Natural killer cell (primary cell): ENCODE data around the gene RAI1. TPM values are rescaled to one million over a fixed set of nuclear protein-coding genes. Genes with fewer than 3 reads are reported as not detected.
"Not testable (repeated sequence)": the region's sequence is repeated elsewhere in the genome, so short reads cannot be mapped to it uniquely, and the experiment has no call there.

ENCODE experiments used
- ATAC-seq, 3 donors: fragments of 150-1000 bp in 2 of 3; fragments of 200-7000 bp in 1 of 3; cut with Tn5 transposase; 1 replicate in 1 of 3; 2 replicates in 2 of 3; pipeline ENCODE4 v1.10.0; 2021; ENCODE audit warnings: mild to moderate bottlenecking in 2 of 3, moderate library complexity in 2 of 3
- DNase-seq, 2 donors: peaks; one replicate each; pipeline versions ENCODE4 v3.0.0 to v3.0.0-alpha.2; 2013 to 2021; ENCODE audit warnings: mixed read lengths in 1 of 2
- H3K27ac ChIP-seq: one replicate; pipeline ENCODE4 v1.5.1; 2013; ENCODE audit warnings: mild to moderate bottlenecking, low read length
- H3K27me3 ChIP-seq: one replicate; pipeline ENCODE4 v1.6.1; 2013; ENCODE audit warnings: low read length; ENCODE audit not compliant: control insufficient read depth, insufficient read depth
- H3K36me3 ChIP-seq: one replicate; pipeline ENCODE4 v1.6.1; 2013; ENCODE audit warnings: low read length; ENCODE audit not compliant: control insufficient read depth, insufficient read depth
- H3K4me1 ChIP-seq: one replicate; pipeline ENCODE4 v1.6.1; 2013; ENCODE audit warnings: low read length; ENCODE audit not compliant: control insufficient read depth, insufficient read depth
- H3K4me3 ChIP-seq: one replicate; pipeline ENCODE4 v1.5.1; 2013; ENCODE audit warnings: low read length
- H3K9me3 ChIP-seq: one replicate; pipeline ENCODE4 v1.6.1; 2013; ENCODE audit warnings: low read length; ENCODE audit not compliant: control insufficient read depth, insufficient read depth
- H3K27ac Mint-ChIP-seq, 2 donors: one replicate each; pipeline ENCODE4 v1.8.0; 2022; ENCODE audit warnings: mild to moderate bottlenecking in 2 of 2, mixed read lengths in 2 of 2, moderate library complexity in 1 of 2
- H3K27me3 Mint-ChIP-seq, 2 donors: one replicate each; pipeline ENCODE4 v1.8.0; 2022; ENCODE audit warnings: low read depth in 2 of 2, mixed read lengths in 2 of 2
- H3K36me3 Mint-ChIP-seq: one replicate; pipeline ENCODE4 v1.8.0; 2022; ENCODE audit warnings: mixed read lengths
- H3K4me1 Mint-ChIP-seq, 2 donors: one replicate each; pipeline ENCODE4 v1.8.0; 2022; ENCODE audit warnings: mixed read lengths in 2 of 2
- H3K4me3 Mint-ChIP-seq: one replicate; pipeline ENCODE4 v1.8.0; 2022; ENCODE audit warnings: mild to moderate bottlenecking, moderate library complexity, mixed read lengths
- H3K9me3 Mint-ChIP-seq, 2 donors: one replicate each; pipeline ENCODE4 v1.8.0; 2022; ENCODE audit warnings: mixed read lengths in 2 of 2
- CTCF ChIP-seq: fragments of 200-600 bp; IDR thresholded peaks from one replicate; pipeline ENCODE4 v1.8.0; 2022; ENCODE audit warnings: antibody characterized with exemption
- WGBS: methylation state at CpG from one replicate; pipeline ENCODE4 v1.1.7; 2013; ENCODE audit warnings: missing lambda C conversion rate; ENCODE audit not compliant: insufficient coverage; 5-methylcytosine and 5-hydroxymethylcytosine counted together
- intact Hi-C: fragments of 100-400 bp; cut with micrococcal nuclease; formaldehyde crosslinking; loops from one replicate; pipeline ENCODE4 v1.14.2; 2022
- total RNA-seq, 4 donors: library from RNA; stranded (reverse); fragments of 120-200 nt in 1 of 4; gene quantifications; one replicate each; pipeline versions ENCODE4 v1.2.3 to v1.2.4, GENCODE V29; 2013 to 2022

RAI1 gene
- total RNA-seq, 3 donors from 2014 or later (not counting 1 experiment from before 2014, with no cell fraction given) = 39.8 to 55.0 (median 49.4) TPM

GRCh38 chr17:17675925-17676534 is 5.2 kb upstream of the RAI1 start:
- TF ChIP-seq CTCF = no peak
- Mint-ChIP-seq H3K27ac (peak overlapping the region; percentile 44 to 72), H3K4me1 (peaks cover 32 to 34% of the 10 kb centered on the region in 2 donors), H3K4me3 (peak overlapping the region; percentile 1), H3K27me3 (peaks cover 0 to 5% of the 10 kb centered on the region in 2 donors), H3K9me3 (no peaks in the 10 kb centered on the region), H3K36me3 (no peaks in the 10 kb centered on the region)
- intact Hi-C loops = no loop called here
- Histone ChIP-seq H3K36me3 (no peaks in the 10 kb centered on the region), H3K27me3 (no peaks in the 10 kb centered on the region), H3K4me1 (peaks cover 34% of the 10 kb centered on the region), H3K4me3 (no peak overlapping the region), H3K9me3 (no peaks in the 10 kb centered on the region), H3K27ac (peak overlapping the region; percentile 42)
- DNase-seq (peak in 1 of 2 donors; percentile 58), ATAC-seq (peak in 2 of 3 donors; percentile 39 to 47)
- 72% methylated on average over 9 of the region's 11 CpGs for WGBS

GRCh38 chr17:17676752-17677151 is 4.5 kb upstream of the RAI1 start:
- H3K27me3 Mint-ChIP-seq = peaks cover 0 to 3% of the 10 kb centered on the region in 2 donors
- 90% methylated on average over 6 of the region's 6 CpGs for WGBS
- no peaks in the 10 kb centered on the region for H3K36me3 Mint-ChIP-seq
- no peak for ATAC-seq
- peak overlapping the region; percentile 58 for H3K4me3 Mint-ChIP-seq
- H3K4me3 ChIP-seq = no peak overlapping the region
- no peak overlapping the region for H3K27ac ChIP-seq
- H3K27ac Mint-ChIP-seq = peak overlapping the region; percentile 44 to 72
- H3K9me3 Mint-ChIP-seq = no peaks in the 10 kb centered on the region
- H3K9me3 ChIP-seq = no peaks in the 10 kb centered on the region
- no peak for DNase-seq
- TF ChIP-seq CTCF = no peak
- no peaks in the 10 kb centered on the region for H3K27me3 ChIP-seq
- peaks cover 34% of the 10 kb centered on the region for H3K4me1 ChIP-seq
- intact Hi-C loops = no loop called here
- peaks cover 27 to 31% of the 10 kb centered on the region in 2 donors for H3K4me1 Mint-ChIP-seq
- H3K36me3 ChIP-seq = no peaks in the 10 kb centered on the region

- no peak overlapping the region for H3K4me3 ChIP-seq
- H3K36me3 Mint-ChIP-seq = no peaks in the 10 kb centered on the region
- H3K9me3 ChIP-seq = no peaks in the 10 kb centered on the region
- intact Hi-C loops = no loop called here
- no peak overlapping the region for H3K4me3 Mint-ChIP-seq
- ATAC-seq (no peak), DNase-seq (no peak)
- no peak for TF ChIP-seq CTCF
- peaks cover 30% of the 10 kb centered on the region for H3K4me1 ChIP-seq
- 65% methylated on average over 2 of the region's 2 CpGs for WGBS
- H3K36me3 ChIP-seq = no peaks in the 10 kb centered on the region
- peaks cover 0 to 3% of the 10 kb centered on the region in 2 donors for H3K27me3 Mint-ChIP-seq
- H3K4me1 Mint-ChIP-seq = peaks cover 26 to 29% of the 10 kb centered on the region in 2 donors
- no peak overlapping the region for H3K27ac ChIP-seq
- no peaks in the 10 kb centered on the region for H3K9me3 Mint-ChIP-seq
- H3K27me3 ChIP-seq = no peaks in the 10 kb centered on the region
- no peak overlapping the region for H3K27ac Mint-ChIP-seq
Observed at GRCh38 chr17:17677299-17678040, 3.8 kb upstream of the RAI1 start.

DNA sequence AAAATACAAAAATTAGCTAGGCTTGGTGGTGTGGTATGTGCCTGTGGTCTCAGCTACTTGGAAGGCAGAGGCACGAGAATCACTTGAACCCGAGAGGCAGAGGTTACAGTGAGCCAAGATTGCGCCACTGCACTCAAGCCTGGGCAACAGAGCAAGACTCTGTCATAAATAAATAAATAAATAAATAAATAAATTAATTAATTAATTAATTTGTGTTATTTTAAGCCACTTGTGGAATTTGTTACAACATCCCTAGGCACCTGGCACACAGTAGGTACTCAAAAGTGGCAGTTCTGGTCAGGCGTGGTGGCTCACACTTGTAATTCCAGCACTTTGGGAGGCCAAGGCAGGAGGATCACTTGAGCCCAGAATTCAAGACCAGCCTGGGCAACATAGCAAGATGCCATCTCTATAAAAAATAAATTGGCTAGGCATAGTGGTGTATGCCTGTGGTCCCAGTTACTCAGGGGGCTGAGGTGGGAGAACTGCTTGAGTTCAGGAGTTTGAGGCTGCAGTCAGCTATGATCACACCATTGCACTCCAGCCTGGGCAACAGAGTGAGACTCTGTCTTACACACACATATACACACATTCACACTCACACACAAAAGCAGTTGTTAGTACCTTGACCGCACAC is 3.1 kb upstream of the RAI1 start:
- H3K27ac ChIP-seq, DNase-seq, H3K36me3 Mint-ChIP-seq, H3K9me3 Mint-ChIP-seq, H3K27ac Mint-ChIP-seq, H3K27me3 Mint-ChIP-seq, H3K4me3 Mint-ChIP-seq, H3K9me3 ChIP-seq, intact Hi-C loops, H3K36me3 ChIP-seq, H3K4me3 ChIP-seq, H3K27me3 ChIP-seq, ATAC-seq: not testable (repeated sequence)
- peaks cover 28% of the 10 kb centered on the region for H3K4me1 ChIP-seq
- WGBS = 86% methylated on average over 4 of the region's 5 CpGs
- peaks cover 21 to 30% of the 10 kb centered on the region in 2 donors for H3K4me1 Mint-ChIP-seq
